GM21528 (cell line): ENCODE results near the gene GHSR.

Experiments used
- ATAC-seq: cut with Tn5 transposase; IDR thresholded peaks from one replicate; pipeline ENCODE4 v1.9.1; 2021; ENCODE audit warnings: mild to moderate bottlenecking, moderate library complexity; ENCODE audit not compliant: unreplicated experiment, low FRiP score

Gene GHSR

GRCh38 chr3:172441581-172441980 lies 6.7 kb downstream of the GHSR start:
- ATAC-seq: no peak

- no peak for ATAC-seq
Observed at GRCh38 chr3:172438186-172438585, 10.1 kb downstream of the GHSR start.

- no peak for ATAC-seq
Observed at GRCh38 chr3:172437713-172438112, 10.5 kb downstream of the GHSR start.

GRCh38 chr3:172415323-172415722 lies 32.9 kb downstream of the GHSR start:
- ATAC-seq: no peak

- ATAC-seq: no peak
Observed at GRCh38 chr3:172411478-172411947, 36.7 kb downstream of the GHSR start.

- no peak for ATAC-seq
Observed at GRCh38 chr3:172410702-172411477, 37.4 kb downstream of the GHSR start.

- ATAC-seq: no peak
Observed at GRCh38 chr3:172407872-172408271, 40.4 kb downstream of the GHSR start.

GRCh38 chr3:172405914-172406313 lies 42.3 kb downstream of the GHSR start:
- no peak for ATAC-seq

- no peak for ATAC-seq
Observed at GRCh38 chr3:172404237-172404962, 43.9 kb downstream of the GHSR start.

- no peak for ATAC-seq
Observed at GRCh38 chr3:172402892-172403643, 45.2 kb downstream of the GHSR start.

- ATAC-seq: no peak
Observed at GRCh38 chr3:172402090-172402489, 46.2 kb downstream of the GHSR start.

GRCh38 chr3:172398484-172398883 lies 49.8 kb downstream of the GHSR start:
- no peak for ATAC-seq

- no peak for ATAC-seq
Observed at GRCh38 chr3:172397716-172398405, 50.4 kb downstream of the GHSR start.

- ATAC-seq: no peak
Observed at GRCh38 chr3:172396400-172396799, 51.9 kb downstream of the GHSR start.

- no peak for ATAC-seq
Observed at GRCh38 chr3:172394692-172395091, 53.6 kb downstream of the GHSR start.
